AG20443 (cell line): Measurements from ENCODE around the gene NLRC5.
A peak's percentile ranks its signal among the peaks of the same experiment; 100 is the strongest.
"Not testable (repeated sequence)": the region's sequence is repeated elsewhere in the genome, so short reads cannot be mapped to it uniquely, and the experiment has no call there.

Source experiments
- DNase-seq: peaks from one replicate; pipeline ENCODE4 v3.0.0; 2012; ENCODE audit warnings: low spot score, mixed read lengths

The NLRC5 gene

DNA sequence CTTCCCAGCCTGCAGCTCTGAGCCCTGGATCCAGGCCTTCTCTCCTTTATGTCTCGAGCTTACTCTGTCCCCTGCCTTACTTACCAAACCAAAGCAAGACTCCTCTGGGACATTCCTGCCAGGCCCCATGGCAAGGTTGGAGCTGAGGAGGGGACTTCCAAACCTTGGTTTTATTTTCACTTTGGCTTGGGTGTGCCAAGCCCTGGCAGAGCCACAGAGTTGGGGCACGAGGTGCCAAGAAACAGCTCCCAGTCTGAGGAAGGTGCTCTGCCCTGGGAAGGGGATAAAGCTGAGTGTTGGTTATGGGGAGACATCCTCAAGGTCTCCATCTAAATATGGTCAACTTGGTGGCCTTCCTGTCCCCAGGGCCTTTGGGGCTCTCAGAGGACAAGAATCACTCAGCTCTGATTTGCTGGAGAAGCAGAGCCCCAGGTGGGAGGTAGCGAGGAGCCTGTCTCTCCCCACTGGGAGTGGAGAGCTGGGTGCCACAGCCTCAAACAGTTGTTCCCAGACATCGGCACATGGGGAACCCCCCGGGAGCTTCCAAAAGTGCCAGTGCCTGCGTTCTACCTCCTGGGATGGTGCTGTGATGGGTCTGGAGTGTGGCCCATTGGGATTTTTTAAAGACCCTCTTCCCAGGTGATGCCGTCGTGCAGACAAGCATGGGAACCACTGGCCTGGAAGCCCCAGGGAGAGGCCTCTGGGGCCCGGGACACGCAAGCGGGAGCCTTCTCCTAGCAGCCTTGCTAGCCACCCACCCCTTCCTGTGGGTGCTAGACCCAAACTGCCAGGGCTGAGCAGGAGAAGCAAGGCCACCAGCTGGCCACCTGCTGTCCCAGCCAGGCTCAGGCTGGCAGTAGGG lies 10.3 kb downstream of the NLRC5 start:
- no peak for DNase-seq

DNA sequence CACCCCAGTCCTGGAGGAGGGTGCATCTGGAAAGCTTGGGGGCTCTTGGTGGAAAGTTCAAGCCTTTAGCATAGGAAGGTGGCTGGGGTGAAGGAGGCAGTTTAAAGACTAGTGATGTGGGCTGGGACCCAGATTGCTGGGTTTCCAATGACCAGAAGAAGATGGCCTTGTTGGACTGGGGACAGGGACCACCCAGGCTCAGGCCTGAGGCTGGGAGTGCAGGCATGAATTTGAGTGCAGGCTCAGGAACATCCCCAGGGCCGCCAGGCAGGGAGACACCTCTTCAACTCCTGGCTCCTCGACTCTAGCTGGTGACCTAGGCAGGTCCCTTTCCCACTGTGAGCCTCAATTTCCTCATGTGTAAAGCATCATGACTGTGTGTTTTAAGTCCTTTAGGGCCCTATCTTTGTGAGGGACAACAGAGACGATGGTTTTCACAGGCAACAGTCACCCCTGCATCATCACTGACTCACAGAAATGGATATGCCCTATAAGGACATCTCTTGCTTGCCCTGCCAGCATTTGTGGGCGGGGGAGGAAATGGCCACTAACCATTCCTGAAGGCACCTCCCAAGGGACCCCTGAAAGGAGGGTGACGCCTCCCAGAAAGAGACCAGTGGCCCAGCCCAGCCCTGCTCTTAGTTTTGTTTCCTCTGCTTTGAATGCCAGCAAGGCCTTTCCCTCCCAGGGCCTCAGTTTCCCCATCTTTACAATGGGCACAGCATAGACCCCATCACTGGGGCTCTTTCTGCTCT lies 11.1 kb downstream of the NLRC5 start:
- DNase-seq, result peak; percentile 93

DNA sequence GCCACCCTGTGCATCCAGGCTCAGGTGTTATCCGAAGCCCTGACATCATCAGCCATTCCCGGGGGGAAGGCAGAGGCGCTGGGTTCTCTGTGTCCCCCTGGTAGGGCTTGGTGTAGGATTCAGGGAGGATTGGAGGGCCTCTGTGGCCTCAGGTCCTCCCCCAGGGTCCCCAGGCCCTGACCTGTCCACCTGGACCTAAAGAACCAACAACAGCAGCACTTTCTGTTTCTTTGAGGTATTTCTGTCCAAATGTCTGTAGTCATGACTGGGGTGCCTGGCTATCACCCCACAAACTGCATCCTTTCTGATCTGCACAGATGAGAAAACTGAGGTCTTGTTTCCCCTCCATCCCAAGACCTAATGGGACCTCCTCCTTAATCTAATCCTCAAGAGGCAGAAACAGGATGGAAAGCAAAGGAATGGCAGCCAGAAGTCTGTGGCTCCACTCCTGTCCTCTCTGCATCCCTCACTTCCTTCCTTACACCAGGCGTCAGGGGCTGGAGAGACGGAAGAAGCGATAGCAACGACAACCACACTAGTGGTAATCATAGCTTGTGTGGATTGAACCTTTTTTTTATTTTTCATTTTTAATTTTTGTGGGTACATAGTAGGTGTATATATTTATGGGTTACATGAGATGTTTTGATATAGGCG lies 11.8 kb downstream of the NLRC5 start:
- DNase-seq, result no peak

DNA sequence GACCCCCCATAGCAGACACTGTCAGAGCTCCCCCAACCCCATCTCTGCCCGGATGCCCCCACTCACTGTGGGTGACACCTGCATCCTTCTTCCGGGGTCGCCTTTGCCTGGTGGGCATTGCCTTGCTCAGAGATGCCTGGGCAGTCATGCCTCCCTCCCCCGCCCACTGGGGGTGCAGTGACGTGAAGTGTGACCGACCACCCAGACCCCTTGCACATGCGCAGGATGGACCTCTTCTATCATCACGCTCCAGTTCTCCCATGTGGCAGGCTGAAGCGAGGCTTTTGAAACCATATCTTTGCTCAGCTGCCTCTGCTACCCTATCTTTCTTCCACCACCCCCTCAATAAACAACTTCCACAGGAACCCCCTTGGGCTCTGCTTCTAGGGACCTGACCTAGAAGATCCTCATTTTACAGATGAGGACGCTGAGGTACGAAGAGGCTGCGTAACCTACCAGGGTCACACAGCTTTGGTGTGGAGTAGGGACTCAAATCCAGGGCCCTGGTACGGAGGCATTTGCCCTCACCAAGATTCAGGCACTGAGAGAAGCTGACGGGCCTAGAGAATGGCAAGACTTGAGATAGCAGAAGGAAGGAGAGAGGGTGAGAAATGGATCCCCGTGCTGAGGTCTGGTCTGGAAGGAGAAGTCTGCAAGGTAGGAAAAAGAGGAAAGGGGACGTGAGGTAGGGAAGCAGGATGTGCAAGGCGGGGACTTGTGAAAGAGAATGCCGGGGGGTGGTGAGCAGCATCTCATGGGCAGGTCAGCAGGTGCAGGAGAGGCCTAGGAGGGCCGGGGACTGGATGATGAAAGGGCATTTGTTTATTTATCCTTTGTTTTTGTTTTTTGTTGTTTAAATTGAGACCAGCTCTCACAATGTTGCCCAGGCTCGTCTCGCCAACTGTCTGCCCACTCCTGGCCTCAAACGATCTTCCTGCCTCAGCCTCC lies 14.4 kb downstream of the NLRC5 start:
- no peak for DNase-seq

DNA sequence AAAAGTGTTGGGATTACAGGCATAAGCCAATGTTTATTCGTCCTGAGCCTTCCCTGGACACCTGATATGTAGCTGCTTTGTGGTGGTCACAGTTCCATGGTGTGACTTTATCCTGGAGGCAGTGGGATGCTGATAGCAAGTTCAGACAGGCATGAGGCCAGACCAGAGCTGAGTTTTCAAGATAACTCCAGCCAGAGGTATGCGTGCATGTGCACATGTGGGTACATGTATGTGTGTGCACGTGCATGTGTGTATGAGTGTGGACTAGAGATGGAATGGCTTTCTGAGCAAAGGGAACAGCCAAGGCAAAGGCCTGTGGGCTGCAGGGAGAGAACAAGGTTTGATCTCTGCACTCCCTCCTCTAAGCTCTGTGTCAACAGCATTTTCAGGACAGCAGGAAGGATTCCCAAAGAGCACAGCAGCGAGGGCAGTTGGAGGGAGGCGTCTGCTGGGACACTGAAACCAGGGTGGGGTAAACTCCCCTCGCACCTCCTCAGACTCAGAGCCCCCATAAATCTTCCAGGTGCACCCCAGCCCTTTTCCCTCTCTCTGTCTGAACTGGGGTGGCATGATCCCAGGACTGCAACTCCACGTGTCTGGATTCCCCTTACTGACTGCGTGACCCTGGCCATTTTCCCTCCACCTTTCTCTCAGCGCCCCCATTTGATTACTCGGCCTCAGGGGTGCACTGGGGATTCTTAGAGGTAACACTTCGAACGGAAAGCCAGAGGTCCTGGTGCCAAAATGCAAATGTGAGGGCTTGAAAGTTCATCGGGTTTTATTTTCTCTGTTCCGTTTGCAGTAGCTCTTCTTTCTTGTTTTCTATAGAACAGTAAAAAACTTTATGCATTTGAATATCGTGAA lies 15.3 kb downstream of the NLRC5 start:
- DNase-seq, result no peak

DNA sequence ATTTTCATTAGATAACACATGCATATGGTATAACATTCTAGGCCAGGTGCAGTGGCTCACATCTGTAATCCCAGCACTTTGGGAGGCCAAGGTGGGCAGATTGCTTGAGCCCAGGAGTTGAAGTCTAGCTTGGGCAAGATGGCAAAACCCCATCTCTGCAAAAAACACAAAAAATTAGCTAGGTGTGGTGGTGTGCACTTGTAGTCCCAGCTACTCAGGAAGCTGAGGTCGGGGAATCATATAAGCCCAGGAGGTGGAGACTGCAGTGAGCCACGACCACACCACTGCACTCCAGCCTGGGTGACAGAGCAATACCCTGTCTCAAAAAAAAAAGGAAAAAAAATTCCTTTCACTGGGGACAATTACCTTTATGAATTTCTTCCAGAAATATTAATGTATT lies 16.2 kb downstream of the NLRC5 start:
- not testable (repeated sequence) for DNase-seq

DNA sequence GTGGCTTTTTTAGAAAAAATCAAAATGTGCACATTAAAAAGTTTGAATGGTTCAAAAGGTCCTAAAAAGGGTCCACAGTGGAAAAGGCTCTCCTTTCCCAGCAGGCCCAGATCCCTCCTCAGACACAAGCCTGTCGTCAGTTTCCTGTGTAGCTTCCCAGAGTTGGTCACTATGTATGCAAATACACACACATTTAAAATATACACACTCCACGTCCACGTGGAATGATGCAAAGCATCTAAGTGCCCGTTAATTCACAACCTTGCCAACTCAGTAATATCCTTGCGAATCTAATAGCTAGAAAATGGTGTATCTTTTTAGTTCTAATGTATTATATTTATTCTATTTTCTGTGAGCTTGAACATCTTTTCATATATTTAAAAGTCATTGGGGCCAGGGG lies 17.7 kb downstream of the NLRC5 start:
- no peak for DNase-seq

DNA sequence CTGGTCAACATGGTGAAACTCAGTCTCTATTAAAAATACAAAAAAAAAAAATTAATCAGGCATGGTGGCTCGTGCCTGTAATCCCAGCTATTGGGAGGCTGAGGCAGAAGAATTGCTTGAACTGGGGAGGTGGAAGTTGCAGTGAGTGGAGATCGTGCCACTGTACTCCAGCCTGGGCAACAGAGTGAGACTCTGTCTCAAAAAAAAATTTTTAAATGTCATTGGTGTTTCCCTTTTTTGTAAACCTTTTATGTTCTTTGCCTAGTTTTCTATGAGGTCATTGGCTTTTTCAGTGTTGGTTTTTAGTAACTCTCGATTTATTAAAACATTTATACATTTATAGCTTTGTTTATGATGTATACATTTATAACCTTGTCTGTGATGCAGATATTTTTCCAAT lies 18.2 kb downstream of the NLRC5 start:
- no peak for DNase-seq

DNA sequence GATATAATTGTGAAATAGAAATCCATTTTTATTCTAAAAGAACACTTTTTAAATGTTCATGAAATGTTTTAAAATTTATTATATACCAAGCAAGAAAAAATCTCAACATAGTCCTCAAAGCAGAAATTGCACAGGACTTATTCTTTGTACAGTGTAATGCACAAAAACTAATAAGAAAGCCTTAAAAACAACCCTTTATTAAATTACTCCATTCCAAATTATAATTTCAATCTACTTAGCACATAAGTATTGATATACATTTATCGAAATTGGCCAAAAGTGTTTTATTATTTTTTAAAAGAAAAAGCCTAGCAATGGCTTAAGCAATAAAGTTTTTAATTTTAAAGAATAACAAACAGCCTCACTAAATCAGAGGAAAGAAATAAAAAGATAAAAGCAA lies 19.1 kb downstream of the NLRC5 start:
- DNase-seq, result no peak

DNA sequence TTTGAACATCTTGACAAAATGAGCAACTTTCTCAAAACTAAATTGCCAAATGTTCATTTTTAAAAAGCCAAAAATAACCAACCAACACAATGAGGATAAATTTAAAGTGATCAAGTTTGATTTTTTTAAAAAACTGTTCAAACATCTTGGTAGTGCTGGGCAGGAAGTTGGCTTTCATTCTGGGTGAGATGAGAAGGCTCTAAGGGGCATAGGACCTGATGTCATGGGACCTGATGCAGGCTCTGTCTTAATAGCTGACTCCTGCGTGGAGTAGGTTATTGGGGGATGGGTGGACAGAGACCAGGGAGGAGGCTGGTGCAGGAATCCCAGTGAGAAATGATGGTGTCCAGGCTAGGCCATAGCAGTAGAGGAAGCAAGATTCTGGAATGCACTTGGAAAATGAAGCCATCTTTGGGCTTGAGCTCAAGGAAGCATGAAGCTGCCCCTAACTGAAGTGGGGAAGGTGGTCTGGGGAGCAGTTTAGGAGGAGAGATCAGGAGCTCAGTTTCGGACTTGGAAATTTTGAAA lies 20.4 kb downstream of the NLRC5 start:
- DNase-seq, result no peak

DNA sequence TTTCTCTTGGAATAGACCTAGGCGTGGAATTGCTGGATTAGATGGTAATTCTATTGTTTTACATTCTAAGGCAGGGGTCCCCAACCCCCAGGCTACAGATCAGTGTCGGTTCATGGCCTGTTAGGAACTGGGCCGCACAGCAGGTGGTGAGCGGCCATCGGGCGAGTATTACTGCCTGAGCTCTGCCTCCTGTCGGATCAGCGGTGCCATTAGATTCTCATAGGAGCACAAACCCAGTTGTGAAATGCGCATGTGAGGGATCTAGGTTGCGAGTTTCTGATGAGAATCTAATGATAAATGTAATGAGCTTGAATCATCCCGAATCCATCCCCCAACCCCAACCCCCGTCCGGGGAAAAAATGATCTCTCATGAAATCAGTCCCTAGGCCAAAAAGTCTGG lies 23.0 kb downstream of the NLRC5 start:
- no peak for DNase-seq

DNA sequence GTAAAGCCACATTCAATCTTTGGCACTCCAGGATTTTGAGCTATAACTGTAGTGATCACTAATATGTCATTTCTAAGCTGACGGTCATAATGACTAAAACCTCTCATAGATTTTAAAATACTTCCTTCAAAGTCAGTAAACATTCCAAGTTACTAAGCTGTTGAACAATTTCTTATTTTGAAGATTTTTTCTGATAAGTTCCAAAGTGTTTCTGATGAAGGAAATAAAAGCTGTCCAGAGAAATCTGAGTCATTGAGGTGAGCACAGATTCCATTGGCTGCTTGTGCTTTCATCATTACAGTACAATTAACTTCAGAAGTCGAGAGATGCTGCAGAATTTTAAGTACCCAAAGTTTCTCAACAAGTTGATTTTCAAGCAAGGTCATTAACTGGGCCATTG lies 23.9 kb downstream of the NLRC5 start:
- DNase-seq, result no peak

DNA sequence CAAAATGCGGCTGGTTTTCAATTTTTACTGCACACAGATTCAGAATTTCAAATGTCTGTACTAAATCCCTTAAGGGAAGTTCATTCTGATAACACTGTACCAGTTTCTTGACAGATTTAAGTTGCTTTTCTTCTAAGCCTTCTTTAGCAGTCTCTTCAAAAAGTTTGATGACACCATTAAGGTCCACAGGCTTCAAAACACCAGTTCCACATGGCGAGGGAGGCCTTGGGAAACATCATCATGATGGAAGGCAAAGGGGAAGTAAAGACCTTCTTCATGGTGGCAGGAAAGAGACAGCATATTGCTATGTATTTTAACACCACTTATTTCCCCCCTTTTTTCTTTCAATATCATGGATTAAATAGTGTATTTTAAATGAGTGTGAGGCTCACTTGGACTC lies 24.5 kb downstream of the NLRC5 start:
- DNase-seq, result no peak

DNA sequence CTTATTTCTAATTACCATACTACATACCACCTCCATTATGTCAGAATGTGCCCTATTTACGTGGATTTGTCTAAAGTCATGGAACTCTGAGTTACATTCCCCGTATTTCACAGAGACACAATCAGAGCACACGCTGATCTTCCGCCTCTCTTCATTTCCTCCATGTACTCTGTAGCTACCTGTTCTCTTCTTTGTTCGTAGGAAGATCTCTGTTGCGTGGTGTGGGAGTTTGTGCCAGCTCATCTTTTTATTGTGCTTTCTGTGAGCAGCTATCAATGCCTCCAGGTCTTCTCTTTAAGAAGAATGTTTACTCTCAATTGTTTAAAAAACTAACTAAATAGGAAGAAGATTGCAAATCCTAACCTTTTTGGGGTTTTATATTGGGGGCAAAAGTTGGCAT lies 26.9 kb downstream of the NLRC5 start:
- DNase-seq, result no peak

DNA sequence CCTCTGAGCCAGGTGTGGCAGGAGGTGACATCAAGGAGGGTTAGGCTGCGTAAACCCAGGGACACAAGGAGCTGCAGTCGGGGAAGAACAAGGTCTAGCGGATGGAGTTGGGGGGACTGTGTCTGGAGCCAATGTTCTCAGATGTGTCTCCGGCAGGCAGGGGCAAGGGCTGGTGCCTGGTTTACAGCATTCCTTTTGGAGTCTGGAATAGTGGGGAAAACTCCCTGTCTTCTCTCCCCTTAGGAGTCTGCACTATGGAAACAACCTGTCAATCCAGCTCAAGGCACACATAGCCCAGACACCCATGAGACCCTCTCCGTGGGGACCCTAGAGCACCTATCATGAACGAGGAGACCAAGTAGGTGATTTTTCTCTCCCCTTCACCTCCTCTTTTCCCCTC lies 27.5 kb downstream of the NLRC5 start:
- no peak for DNase-seq

DNA sequence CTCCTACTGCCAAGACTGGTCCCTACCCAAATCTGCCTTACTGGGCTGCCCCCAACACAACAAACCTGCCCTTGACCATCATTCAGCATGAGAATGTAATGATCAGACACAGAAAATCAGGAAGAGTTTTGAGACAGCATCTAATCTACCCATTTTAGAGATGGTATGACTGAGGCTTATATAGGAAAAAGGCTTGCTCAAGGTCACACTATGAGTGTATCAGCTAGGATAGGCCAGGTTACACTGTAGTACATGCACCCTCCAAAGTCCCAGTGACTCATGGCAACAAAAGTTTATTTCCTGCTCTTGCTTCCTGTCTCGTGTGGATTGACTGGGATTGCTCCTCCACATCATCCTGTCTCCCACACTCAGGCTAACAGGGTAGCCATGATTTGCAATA lies 27.9 kb downstream of the NLRC5 start:
- DNase-seq, result no peak

DNA sequence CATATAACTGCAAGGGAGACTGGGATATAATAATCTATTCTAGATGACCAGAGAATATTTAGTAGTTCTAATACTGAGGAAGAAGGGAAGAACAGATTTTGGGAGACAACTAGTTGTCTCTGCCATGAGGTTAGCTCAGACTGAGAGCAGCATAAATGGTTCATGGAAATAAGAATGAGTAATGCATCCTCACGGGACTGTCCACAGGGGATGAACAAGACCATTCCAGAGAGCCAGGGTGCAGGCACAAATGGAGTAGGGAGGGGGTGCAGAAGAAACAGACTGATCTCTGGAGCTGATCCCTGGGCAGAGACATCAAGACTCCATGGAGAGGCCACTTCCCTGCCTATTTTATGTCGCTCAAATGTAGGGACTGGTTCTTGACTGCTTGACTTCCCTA lies 30.4 kb downstream of the NLRC5 start:
- DNase-seq, result no peak

DNA sequence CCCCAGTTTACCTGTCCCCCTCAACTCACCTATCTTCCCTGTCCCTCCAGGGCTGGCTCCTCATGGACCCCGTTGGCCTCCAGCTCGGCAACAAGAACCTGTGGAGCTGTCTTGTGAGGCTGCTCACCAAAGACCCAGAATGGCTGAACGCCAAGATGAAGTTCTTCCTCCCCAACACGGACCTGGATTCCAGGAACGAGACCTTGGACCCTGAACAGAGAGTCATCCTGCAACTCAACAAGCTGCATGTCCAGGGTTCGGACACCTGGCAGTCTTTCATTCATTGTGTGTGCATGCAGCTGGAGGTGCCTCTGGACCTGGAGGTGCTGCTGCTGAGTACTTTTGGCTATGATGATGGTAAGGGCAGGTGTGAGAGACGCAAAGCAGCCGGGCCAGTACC lies 31.3 kb downstream of the NLRC5 start:
- no peak for DNase-seq

DNA sequence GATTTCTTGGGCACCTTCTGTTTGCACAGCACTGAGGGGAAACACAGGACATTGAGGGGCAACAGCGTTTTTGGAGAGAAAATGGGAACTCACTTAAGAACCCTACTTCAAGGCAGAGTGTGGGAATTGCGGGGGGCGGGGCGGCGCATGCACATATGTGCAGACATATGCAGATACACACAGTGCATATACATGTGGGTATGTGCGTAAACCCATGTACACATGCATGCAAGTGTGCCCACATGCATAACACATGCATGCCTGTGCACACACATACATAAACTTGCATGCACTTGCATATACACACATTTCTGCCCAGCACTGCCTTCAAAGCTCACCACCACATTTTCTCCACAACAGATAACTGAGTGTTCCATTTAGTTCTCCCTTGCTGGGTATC lies 32.4 kb downstream of the NLRC5 start:
- DNase-seq, result no peak

DNA sequence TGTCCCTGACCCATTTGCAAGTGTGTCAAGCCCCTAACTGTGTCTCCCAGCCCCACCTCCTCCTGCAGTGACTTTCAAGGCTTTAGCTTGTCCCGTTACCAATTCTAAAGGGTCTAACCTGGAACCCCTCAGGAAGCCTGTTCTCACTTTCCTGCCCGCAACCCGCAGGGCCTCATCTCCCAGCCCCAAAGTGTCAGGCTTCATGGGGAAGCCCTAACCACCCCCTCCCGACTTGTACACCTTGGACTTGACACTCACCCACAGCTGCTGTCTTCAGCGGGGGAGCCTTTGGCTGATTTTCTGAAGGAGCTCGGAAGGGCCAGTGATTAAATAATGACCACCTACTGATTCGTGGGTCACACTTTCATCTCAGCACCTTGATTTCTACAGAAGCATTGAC lies 33.1 kb downstream of the NLRC5 start:
- DNase-seq, result no peak
